Stimulated activated CD4-positive, alpha-beta T cell treated with anti-CD3 and anti-CD28 coated beads, Interleukin-4, amount 100 ng/mL, for 48 hours (primary cell): ENCODE data around the gene OR10A3.
A peak's percentile ranks its signal among the peaks of the same experiment; 100 is the strongest.
"Not testable (repeated sequence)": the region's sequence is repeated elsewhere in the genome, so short reads cannot be mapped to it uniquely, and the experiment has no call there.

Experiments used
- DNase-seq, 2 donors: peaks; one replicate each; pipeline ENCODE4 v3.0.0-alpha.2; 2020; ENCODE audit warnings: low read depth in 2 of 2

The OR10A3 gene

DNA sequence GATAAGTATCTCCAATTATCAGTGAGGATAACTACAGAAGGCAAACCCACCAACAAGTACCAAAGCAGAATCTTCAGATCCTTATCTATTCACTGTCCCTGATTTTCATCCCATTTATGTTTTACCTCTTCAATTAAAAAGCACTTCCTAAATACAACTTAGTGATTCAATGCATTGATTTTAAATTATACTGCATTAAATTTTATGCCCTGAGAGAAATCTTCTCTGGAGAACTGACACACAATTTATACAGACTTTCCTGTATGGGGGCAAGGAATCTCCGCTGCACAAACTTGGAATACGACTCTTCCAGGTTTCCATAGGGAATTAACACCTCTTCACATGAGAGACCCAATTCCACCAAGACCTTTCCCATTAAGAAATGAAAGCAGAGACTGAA is at the start of gene OR10A3:
Gene OR10A3, minus strand, starts transcription at position 101 of the 400 bp plus-strand sequence. CDS start 2,188 bp downstream, outside the sequence.
- no peak for DNase-seq

- not testable (repeated sequence) for DNase-seq
Observed at GRCh38 chr11:7987560-7987883, 46.0 kb upstream of the OR10A3 start.

DNA sequence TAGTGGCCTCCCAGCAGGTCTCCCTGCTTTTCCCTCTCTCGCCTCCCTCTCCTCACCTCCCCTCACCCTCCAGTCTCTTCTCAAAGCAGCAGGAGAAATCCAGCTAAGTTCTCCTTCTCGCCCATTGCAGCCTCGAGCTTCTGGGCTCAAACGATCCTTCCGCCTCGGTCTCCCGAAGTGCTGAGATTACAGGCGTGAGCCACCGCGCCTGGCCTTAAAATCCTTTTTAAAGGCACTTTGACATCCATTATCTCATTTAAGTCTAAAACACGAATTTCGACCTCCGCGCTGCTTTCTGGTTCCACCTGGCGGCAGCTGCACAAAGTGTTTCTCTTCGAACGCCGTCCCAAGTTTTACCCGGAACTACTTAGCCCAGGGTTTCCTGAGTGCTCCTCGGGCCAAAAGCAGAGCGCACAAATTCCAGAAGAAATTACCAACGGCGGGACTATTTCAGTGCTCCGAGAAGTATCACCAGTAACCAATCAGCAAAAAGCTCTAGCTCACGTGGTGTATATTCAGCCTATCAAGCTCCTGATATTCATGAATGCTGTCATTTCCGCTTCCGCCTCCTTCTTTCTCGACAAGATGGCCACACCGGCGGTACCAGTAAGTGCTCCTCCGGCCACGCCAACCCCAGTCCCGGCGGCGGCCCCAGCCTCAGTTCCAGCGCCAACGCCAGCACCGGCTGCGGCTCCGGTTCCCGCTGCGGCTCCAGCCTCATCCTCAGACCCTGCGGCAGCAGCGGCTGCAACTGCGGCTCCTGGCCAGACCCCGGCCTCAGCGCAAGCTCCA is 45.5 kb upstream of the OR10A3 start, which contains the start of gene EIF3F:
Gene EIF3F, plus strand, starts transcription at position 570 of the 792 bp plus-strand sequence. Its CDS starts 16 bp downstream, at position 586.
- peak; percentile 74 to 81 for DNase-seq

DNA sequence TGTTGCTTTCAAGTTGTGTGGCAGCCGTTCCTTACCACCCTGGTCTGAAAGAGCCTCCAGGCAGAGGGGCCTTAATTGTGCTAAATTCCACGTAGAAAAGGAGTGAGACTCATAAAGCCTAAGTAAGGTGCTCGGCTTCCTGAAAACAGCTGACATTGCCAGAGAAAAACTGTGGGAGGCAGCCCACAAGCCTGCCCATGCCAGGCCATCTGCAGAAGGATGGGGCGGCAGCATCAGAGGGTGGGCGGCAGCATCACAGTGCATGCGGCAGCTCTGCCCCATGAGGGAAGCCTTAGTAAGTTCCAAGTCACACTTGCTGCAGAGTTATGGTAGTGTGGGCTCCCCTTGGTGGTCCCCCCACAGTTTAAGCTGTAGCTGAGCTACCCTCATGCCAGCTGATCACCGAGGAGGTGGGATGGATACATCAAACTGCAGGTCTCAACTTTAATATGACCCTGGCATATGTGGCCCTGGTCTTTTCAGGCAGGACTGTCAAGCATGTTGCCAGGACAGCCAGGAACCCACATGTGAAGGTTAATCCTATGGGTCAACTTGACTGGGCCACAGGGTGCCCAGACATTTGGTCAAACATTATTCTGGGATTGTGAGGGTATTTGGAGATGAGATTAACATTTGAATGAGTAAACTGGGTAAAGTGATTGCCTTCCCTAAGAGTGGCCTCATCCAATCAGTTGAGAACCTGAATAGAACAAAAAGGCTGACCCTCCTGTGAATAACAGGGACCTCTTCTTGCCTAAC is 42.5 kb upstream of the OR10A3 start:
- DNase-seq, result no peak

- DNase-seq, result no peak
Observed at GRCh38 chr11:7982582-7983119, 41.1 kb upstream of the OR10A3 start.

- no peak for DNase-seq
Observed at GRCh38 chr11:7981619-7982157, 40.2 kb upstream of the OR10A3 start.

DNA sequence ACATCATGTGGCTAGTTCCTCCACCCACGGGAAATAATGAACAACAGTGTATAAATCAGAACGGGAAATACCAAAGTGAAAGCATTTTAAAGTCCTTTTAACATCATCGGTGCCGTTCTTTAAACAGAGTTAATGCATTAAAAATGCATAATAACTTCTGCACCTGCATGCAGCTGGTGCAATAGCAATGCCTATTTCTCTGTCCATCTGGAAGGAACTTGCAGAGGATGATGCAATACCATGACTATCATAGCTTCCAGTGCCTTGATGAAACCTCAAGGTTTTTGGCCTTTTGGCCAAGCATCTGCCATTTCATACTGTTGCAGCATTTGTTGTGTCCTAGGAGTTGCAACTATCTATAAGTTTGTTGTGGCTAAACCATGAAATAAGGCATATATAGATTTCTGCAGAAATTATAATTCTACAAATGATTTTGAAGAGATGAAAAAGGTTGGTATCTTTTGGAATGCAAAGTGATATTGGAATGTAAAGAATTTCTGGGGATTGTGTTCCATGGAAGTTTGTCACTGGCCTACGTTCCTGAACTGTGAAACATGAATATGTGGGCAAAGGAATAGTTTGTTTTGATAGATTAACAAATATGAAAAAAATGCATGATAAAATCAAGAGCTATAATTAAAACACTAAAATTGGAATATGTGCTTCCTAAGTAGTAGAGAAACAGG is 35.9 kb upstream of the OR10A3 start:
- DNase-seq, result no peak

DNA sequence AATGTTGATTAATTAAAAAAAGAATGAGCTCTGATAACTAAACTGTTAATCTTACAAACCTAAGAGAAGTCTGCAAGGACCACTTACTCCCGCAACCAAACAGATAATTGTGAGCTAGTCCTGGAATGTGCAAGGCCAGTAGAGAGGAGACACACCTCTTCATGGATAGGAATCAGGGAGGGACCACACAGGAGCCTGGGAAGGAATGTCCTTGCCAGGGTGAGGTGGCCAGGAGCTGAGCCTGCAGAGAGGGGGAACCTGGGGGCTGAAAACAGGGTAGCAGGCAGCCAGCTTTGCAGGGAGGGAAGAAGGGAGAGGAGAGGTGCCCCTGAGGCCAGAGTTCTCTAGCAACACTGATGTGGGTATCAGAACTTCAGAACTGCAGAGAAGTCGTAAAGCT is 33.2 kb upstream of the OR10A3 start:
- DNase-seq, result no peak

DNA sequence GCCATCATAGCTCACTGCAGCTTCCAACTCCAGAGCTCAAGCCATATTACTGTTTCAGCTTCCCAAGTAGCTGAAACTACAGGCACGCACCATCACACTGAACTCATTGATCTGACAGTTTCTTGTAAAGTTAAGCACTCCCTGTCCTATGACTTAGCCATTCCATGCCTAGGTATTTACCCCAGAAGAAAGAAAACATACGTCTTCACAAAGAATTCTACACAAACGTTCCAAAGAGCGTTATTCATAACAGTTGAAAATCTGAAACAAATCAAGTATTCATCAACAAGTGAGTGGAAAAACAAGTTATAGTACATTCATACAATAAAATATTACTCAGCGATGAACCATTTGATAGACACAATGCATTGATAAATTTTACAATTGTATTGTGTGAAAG is 31.5 kb upstream of the OR10A3 start:
- DNase-seq, result no peak

DNA sequence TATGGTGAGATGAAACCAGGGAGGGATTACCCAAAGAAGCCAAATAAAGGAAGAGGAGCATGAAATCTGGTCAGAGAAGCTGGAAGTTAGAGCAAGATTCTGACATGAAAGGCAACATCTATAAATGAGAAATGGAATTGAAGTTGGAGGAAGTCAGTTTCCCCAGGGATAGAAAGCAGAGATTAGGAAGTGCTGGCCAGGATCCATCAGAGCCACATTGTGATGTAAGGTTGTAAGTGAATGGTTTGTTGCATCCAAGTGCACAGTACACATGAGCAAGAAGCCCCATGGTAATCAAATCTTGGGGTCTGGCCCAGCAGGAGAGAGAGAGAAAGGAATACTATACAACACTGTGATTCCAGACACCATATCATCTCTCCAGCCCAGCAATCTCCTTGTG is 30.3 kb upstream of the OR10A3 start:
- no peak for DNase-seq

GRCh38 chr11:7969756-7970646 is 28.5 kb upstream of the OR10A3 start:
- no peak for DNase-seq

DNA sequence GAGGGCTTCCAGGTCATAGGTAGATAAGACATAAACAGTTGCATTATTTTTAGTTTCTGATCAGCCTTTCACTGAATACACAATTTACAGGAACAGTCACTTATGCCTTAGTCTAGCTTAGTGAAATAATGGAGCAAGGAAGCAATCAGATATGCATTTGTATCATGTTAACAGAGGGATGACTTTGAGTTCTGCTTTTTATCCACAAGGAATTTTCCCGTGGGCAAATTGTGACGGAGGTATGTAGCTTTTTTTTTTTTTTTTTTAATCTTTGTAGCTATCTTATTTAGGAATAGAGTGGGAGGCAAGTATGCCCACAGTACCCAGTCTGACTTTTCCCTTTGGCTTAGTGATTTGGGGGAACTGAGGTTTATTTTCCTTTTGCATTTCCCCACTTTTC is 27.2 kb upstream of the OR10A3 start:
- no peak for DNase-seq

DNA sequence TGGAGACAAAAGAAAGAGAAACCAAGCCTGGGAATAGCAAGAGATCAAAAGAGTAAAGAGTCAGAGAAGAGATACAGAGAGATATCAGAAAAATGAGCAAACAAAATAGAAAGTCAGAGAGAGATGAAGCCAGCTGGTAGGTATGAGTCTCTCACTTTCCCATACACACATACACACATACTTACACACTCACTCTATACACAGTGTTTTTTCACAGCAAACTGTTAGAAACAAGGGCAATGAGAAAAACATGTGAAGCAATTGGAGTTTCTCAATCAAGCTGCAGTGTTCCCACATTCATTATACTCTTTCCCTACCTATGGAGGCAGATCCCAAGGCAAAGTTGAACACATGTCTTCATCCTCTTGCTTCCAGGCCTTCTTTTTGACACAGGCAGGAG is 26.3 kb upstream of the OR10A3 start:
- no peak for DNase-seq

DNA sequence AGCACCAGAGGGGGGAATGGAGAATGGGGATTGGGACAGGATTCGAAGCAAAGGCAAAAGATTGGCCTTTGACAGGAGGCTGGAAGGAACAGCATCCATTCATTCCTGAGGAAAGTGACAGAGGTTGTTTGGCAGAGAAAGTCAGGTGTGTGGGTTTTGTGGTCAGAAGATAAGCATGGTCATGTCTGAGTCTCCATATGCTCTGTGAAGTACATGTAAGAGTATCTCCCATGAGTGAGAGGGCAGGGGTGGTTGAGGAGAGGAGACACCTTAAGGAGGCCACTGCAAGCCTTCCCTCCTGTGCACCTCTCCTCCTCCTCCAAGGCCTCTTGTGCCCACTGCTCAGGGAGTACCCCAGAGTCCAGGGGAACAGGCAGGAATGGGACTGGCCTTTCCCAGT is 25.6 kb upstream of the OR10A3 start:
- no peak for DNase-seq

GRCh38 chr11:7965386-7965785 is 23.9 kb upstream of the OR10A3 start, which contains the start of gene NLRP10:
Gene NLRP10, minus strand, starts transcription at chr11:7965447. Its CDS starts 1,952 bp downstream, at chr11:7963495.
- DNase-seq, result no peak

- DNase-seq, result no peak
Observed at GRCh38 chr11:7964873-7965272, 23.4 kb upstream of the OR10A3 start.

DNA sequence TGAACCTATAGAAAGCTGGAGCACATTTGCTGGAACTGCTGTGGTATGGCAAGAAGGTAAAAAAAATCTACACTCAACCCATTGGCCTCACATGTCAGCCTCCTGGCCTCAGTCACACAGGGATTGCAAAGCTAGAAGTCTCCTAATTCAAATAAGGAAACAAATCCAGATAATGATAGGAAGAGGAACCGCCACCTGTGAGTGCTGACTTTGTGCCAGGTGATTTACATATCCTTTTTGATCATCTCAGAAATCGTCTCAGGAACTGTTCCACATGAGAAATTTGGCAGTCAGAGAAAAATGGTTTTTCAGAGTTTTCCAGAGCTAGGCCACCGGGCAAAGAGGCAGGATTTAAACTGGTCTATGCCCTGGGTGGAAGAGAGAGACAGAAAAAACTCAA is 22.8 kb upstream of the OR10A3 start:
- no peak for DNase-seq

DNA sequence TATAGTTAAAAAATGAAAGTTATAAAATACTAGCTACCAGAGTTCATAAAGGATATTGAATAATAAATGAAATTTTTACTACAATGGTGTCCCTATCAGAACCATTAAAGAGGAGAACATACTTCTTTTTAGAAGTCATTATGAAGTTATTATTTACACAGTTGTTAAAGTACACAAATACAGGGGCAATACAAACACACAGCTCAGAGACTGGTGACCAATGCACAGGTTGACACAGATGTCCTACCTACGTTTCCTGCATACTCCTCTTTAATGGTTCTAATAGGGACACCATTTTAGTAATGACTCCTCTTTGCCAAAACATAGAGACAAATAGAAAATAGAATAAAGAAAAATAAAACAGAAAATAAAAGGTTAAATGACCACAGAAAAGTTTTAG is 13.7 kb upstream of the OR10A3 start:
- no peak for DNase-seq

DNA sequence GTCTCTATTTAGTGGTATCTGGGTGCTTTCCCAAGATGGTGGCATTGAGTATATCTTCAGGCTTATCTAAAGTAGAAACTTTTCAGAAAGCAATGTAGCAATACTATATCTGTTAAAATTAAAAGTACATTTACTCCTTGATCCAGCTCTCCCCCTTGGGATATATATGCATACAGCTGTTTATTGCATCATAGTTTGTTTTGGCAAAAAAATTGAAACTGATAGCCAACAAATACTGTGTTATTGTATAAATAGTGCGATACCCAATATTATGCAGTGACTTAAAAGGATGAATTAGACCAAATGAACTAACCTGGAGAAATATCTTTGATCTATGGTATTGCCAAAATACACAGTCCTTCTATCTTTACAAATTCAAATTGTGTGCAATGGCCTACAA is 8.4 kb upstream of the OR10A3 start:
- no peak for DNase-seq

- DNase-seq, result no peak
Observed at GRCh38 chr11:7944123-7944522, 2.6 kb upstream of the OR10A3 start.

GRCh38 chr11:7941146-7941545 is 362 bp downstream of the OR10A3 start:
- no peak for DNase-seq
